Breast epithelium (tissue), 4 donors: Measurements from ENCODE around the gene ATG2B. TPM values are rescaled to one million over a fixed set of nuclear protein-coding genes. Genes with fewer than 3 reads are reported as not detected.

Experiments used
- DNase-seq, 2 donors: peaks; one replicate each; pipeline ENCODE4 v3.0.0-alpha.2; 2019; ENCODE audit warnings: low spot score in 2 of 2
- H3K27ac ChIP-seq, 2 donors: fragments of 200-600 bp; sonication (generic) in 1 of 2; one replicate each; pipeline ENCODE4 v1.5.1; 2016 to 2019; ENCODE audit warnings: mild to moderate bottlenecking in 1 of 2
- H3K27me3 ChIP-seq, 2 donors: fragments of 200-600 bp; sonication (generic) in 1 of 2; one replicate each; pipeline versions ENCODE4 v1.5.1 to v1.6.0; 2017 to 2019; ENCODE audit warnings: control low read depth in 1 of 2, mild to moderate bottlenecking in 1 of 2
- H3K36me3 ChIP-seq: fragments of 200-600 bp; one replicate; pipeline ENCODE4 v1.5.1; 2019
- H3K4me1 ChIP-seq, 2 donors: fragments of 200-600 bp; sonication (generic); one replicate each; pipeline ENCODE4 v1.5.1; 2016 to 2019; ENCODE audit warnings: control low read depth in 1 of 2
- H3K4me3 ChIP-seq, 3 donors: fragments of 200-600 bp; sonication (generic); 1 replicate in 2 of 3; 2 replicates in 1 of 3; pipeline ENCODE4 v1.5.1; 2016 to 2019; ENCODE audit warnings: mild to moderate bottlenecking in 3 of 3, moderate library complexity in 2 of 3
- H3K9me3 ChIP-seq, 2 donors: fragments of 200-600 bp; sonication (generic) in 1 of 2; one replicate each; pipeline ENCODE4 v1.5.1; 2016 to 2019; ENCODE audit warnings: control low read depth in 1 of 2
- CTCF ChIP-seq, 3 donors: fragments of 450-650 bp; IDR thresholded peaks; one replicate each; pipeline ENCODE4 v1.5.1; 2016 to 2017; ENCODE audit warnings: antibody characterized with exemption in 3 of 3, mild to moderate bottlenecking in 3 of 3, moderate library complexity in 3 of 3
- POLR2A ChIP-seq: fragments of 450-650 bp; IDR thresholded peaks from one replicate; pipeline ENCODE4 v1.6.1; 2016; ENCODE audit warnings: antibody characterized with exemption, mild to moderate bottlenecking, moderate library complexity
- POLR2AphosphoS5 ChIP-seq, 3 donors: sonication (generic); formaldehyde crosslinking; IDR thresholded peaks; one replicate each; pipeline ENCODE4 v1.6.1; 2017; ENCODE audit warnings: antibody characterized with exemption in 3 of 3
- intact Hi-C: fragments of 100-400 bp; cut with DNase I; formaldehyde crosslinking; loops from one replicate; pipeline ENCODE4 v1.15.1; 2023; ENCODE audit warnings: low total_unique reads
- total RNA-seq, 3 donors: library from RNA; depleted of rRNA; stranded (reverse); fragments of >200 nt; gene quantifications; one replicate each; pipeline ENCODE4 v1.1.0, GENCODE V29; 2016

The ATG2B gene
- total RNA-seq, 3 donors from 2014 or later: 23.7 to 51.4 (median 42.0) TPM

DNA sequence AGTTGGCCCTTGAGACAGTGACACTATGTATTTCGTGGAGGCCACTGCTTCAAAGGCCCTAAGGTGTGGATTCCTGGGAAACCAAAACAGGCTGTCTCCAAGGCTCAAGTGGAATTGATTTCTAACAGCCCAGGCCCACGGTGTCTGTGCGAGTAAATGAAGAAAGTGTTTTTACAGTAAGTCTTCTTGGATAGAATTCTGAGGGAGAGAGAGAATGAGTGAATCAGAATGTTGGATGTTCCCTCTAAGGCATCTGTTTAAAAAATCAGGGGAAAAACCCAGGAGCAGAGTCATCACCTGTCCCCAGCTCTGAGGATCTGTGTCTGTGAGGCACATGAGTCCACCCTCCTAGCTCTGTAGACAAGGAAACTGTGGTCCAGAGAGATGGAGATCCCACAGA lies 129.5 kb downstream of the ATG2B start:
- no peak overlapping the region for H3K4me3 ChIP-seq
- H3K36me3 ChIP-seq: no peaks in the 10 kb centered on the region
- peak overlapping the region in 1 of 2 donors; percentile 48 for H3K27ac ChIP-seq
- peaks cover 2 to 5% of the 10 kb centered on the region in 2 donors for H3K9me3 ChIP-seq
- DNase-seq: no peak
- H3K27me3 ChIP-seq: no peaks in the 10 kb centered on the region
- no peaks in the 10 kb centered on the region for H3K4me1 ChIP-seq
- no peak for TF ChIP-seq POLR2A
- intact Hi-C loops: no loop called here

GRCh38 chr14:96232506-96232905 lies 130.6 kb downstream of the ATG2B start:
- no peaks in the 10 kb centered on the region for H3K36me3 ChIP-seq
- no peaks in the 10 kb centered on the region for H3K27me3 ChIP-seq
- intact Hi-C loops: no loop called here
- no peak for DNase-seq
- H3K4me3 ChIP-seq: no peak overlapping the region
- H3K27ac ChIP-seq: no peak overlapping the region
- peaks cover 11 to 15% of the 10 kb centered on the region in 2 donors for H3K9me3 ChIP-seq
- TF ChIP-seq POLR2AphosphoS5 (IDR thresholded peaks at IDR 0.05) (no peak), CTCF (IDR thresholded peaks at IDR 0.05) (no peak), POLR2A (no peak)
- H3K4me1 ChIP-seq: no peaks in the 10 kb centered on the region

DNA sequence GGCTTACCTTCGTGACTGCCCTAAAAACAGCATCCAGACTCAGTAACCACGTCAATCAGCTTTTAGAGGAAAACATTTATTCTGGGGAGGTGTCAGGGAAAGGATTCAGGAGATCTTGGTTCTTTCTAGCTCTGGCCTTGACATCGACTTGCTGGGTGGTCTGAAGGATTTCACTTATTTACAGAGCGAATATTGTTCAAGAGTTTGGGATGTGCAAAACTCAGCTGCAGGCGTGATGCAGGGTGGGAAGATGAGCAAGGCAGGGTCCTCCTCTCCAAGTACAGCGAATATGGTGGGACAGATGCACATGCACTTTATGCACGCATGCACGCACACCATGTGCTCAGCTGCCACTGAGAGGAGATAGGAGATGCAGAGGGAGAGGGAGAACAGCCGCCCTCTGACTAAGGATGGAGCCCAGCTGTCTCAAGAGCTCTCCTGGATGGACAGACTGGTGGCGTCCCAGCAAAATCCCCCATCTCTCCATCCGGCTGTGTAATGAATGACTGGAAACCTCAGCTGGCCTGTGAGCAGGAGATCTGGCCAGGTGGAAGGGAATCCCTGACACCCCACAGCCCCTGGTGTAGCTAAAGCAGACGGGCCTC lies 131.5 kb downstream of the ATG2B start:
- DNase-seq: no peak
- TF ChIP-seq CTCF (IDR thresholded peaks at IDR 0.05) (no peak), POLR2A (no peak), POLR2AphosphoS5 (IDR thresholded peaks at IDR 0.05) (no peak)
- Histone ChIP-seq H3K36me3 (no peaks in the 10 kb centered on the region), H3K4me1 (no peaks in the 10 kb centered on the region), H3K9me3 (peaks cover 11 to 15% of the 10 kb centered on the region in 2 donors), H3K27ac (no peak overlapping the region), H3K4me3 (no peak overlapping the region), H3K27me3 (no peaks in the 10 kb centered on the region)
- intact Hi-C loops: no loop called here

- H3K27me3 ChIP-seq: no peaks in the 10 kb centered on the region
- H3K9me3 ChIP-seq: peaks cover 11 to 15% of the 10 kb centered on the region in 2 donors
- H3K4me1 ChIP-seq: no peaks in the 10 kb centered on the region
- TF ChIP-seq CTCF (IDR thresholded peaks at IDR 0.05): no peak
- no peak for TF ChIP-seq POLR2A
- no peak for TF ChIP-seq POLR2AphosphoS5 (IDR thresholded peaks at IDR 0.05)
- intact Hi-C loops: no loop called here
- no peaks in the 10 kb centered on the region for H3K36me3 ChIP-seq
- no peak overlapping the region for H3K4me3 ChIP-seq
- no peak overlapping the region for H3K27ac ChIP-seq
- no peak for DNase-seq
Measured at GRCh38 chr14:96231056-96231455, 132.1 kb downstream of the ATG2B start.

DNA sequence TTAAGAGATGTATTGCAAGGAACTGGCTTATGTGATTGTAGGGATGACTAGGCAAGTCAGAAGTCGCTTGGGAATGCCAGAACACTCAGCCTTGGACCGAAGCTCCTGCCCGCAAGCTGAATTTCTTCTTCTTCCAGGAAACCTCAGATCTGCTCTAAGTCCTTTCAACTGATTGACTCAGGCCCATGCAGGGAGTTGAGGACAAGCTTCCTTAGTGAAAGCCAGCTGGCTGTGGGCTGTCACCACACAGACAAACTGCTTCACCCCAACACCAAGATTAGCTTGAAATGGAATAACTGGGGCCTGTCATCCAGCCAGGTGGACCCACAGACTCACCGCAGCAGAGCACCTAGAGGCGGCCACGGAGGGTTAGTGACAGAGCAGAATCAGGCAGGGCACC lies 133.8 kb downstream of the ATG2B start:
- no peak for DNase-seq
- Histone ChIP-seq H3K27me3 (no peaks in the 10 kb centered on the region), H3K9me3 (peaks cover 11 to 15% of the 10 kb centered on the region in 2 donors), H3K36me3 (no peaks in the 10 kb centered on the region), H3K4me3 (no peak overlapping the region), H3K4me1 (no peaks in the 10 kb centered on the region), H3K27ac (no peak overlapping the region)
- TF ChIP-seq POLR2A (no peak), CTCF (IDR thresholded peaks at IDR 0.05) (no peak), POLR2AphosphoS5 (IDR thresholded peaks at IDR 0.05) (no peak)
- intact Hi-C loops: no loop called here

Other genes starting within 250 kb of the ATG2B start
- 1 to 10 TPM; 1.1 to 5.6 (median 4.2) TPM for gene BDKRB2, start 158.5 kb downstream of the ATG2B start, total RNA-seq
- 1 to 10 TPM in 1 of 3 donors, not detected in 2; 5.9 TPM for gene BDKRB1, start 107.1 kb downstream of the ATG2B start, total RNA-seq
- 10 to 100 TPM in 2 of 3 donors, 1 to 10 TPM in 1; 9.8 to 23.3 (median 14.4) TPM for gene GSKIP, start 185 bp upstream of the ATG2B start, total RNA-seq
- gene AK7, start 28.8 kb upstream of the ATG2B start, total RNA-seq: 10 to 100 TPM in 1 of 3 donors, 1 to 10 TPM in 1, under 1 TPM in 1; 0.96 to 10.5 (median 4.5) TPM
- gene PAPOLA, start 139.0 kb upstream of the ATG2B start, total RNA-seq: 100 to 1,000 TPM; 110 to 254 (median 187) TPM